NT2/D1 (cell line): ENCODE data around the gene CRISPLD2.

Source experiments
- SUZ12 ChIP-seq: IDR thresholded peaks from 2 replicates; pipeline ENCODE4 v1.6.1; 2011; ENCODE audit not compliant: insufficient read length, insufficient read depth; ENCODE audit errors: extremely low read depth
- YY1 ChIP-seq: IDR thresholded peaks from 2 replicates; pipeline ENCODE4 v1.6.1; 2011; ENCODE audit not compliant: insufficient read length, insufficient read depth
- ZNF274 ChIP-seq: IDR thresholded peaks from 2 replicates; pipeline ENCODE4 v1.6.1; 2011; ENCODE audit warnings: mild to moderate bottlenecking, low read depth, low read length

GRCh38 chr16:84952335-84953189, 132.8 kb downstream of the CRISPLD2 start:
- no peak for TF ChIP-seq YY1
- no peak for TF ChIP-seq ZNF274
- TF ChIP-seq SUZ12 = no peak
